Brain microvascular endothelial cell (primary cell): ENCODE results near the gene MTCL1.

ENCODE experiments used
- DNase-seq: peaks from one replicate; pipeline ENCODE4 v3.0.0-alpha.2; 2020
- H3K27ac ChIP-seq: fragments of 250-450 bp; sonication (Bioruptor Pico); 2 replicates; pipeline ENCODE4 v1.5.1; 2020; ENCODE audit warnings: mild to moderate bottlenecking, moderate library complexity
- H3K27me3 ChIP-seq: fragments of 250-450 bp; sonication (Bioruptor Pico); replicated peaks from 2 replicates; pipeline ENCODE4 v1.5.1; 2020; ENCODE audit warnings: mild to moderate bottlenecking
- H3K36me3 ChIP-seq: fragments of 250-450 bp; sonication (Bioruptor Pico); replicated peaks from 2 replicates; pipeline ENCODE4 v1.5.1; 2020; ENCODE audit warnings: mild to moderate bottlenecking
- H3K4me3 ChIP-seq: 2 replicates; pipeline ENCODE4 v1.5.1; 2011; ENCODE audit warnings: low read depth, mild to moderate bottlenecking, control low read depth, low read length, moderate library complexity
- CTCF ChIP-seq: IDR thresholded peaks from 2 replicates; pipeline ENCODE4 v1.5.1; 2011; ENCODE audit warnings: low read depth, mild to moderate bottlenecking, moderate library complexity, low read length, control low read depth, inconsistent platforms; ENCODE audit errors: missing control alignments
- in situ Hi-C: cut with HindIII; loops from 2 replicates; pipeline ENCODE4 v1.10.0; 2017; ENCODE audit warnings: low sequenced_read_pairs, low pct_ligation_motif_present

The MTCL1 gene

GRCh38 chr18:8831531-8831930 lies 126.2 kb downstream of the MTCL1 start:
- no peak for DNase-seq
- Histone ChIP-seq H3K27ac (no peak overlapping the region), H3K27me3 (no peaks in the 10 kb centered on the region), H3K4me3 (no peak overlapping the region), H3K36me3 (peaks cover 12% of the 10 kb centered on the region)
- no peak for TF ChIP-seq CTCF
- in situ Hi-C loops = no loop called here

DNA sequence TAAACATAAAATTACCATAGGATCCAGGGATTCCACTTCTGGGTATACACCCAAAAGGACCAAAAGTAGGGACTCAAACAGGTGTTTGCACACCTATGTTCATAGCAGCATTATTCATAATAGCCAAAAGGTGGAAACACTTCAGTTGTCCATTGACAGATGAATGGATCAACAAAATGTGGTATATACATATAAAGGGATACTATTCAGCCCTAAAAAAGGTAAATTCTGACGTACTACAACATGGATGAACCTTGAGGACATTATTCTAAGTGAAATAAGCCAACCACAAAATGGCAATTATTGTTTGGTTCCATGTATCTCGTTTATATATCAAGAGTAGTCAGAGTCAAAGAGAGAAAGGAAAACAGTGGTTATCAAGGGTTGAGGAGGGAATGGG lies 128.1 kb downstream of the MTCL1 start:
- DNase-seq = no peak
- Histone ChIP-seq H3K36me3 (no peaks in the 10 kb centered on the region), H3K4me3 (no peak overlapping the region), H3K27me3 (no peaks in the 10 kb centered on the region), H3K27ac (no peak overlapping the region)
- no peak for TF ChIP-seq CTCF
- in situ Hi-C loops = no loop called here

DNA sequence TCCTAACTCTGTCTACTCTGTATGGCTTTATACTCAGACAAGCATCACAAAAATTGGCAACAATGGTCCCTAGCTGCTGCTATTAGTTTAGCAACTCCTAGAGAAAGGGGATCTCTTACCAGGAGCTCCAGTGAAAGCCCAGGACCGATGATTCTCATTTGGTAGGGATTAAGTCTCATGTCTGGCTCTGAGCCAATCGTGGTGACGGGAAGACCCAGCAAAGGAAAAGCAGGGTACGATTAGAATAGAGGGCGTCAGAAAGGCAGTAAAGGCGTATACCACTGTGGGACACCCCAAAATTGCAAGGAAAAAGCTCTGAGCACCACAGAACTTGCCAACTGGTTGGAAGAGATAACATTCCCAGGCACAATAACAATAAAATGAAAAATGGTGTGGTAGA lies 129.5 kb downstream of the MTCL1 start:
- TF ChIP-seq CTCF = no peak
- DNase-seq = no peak
- in situ Hi-C loops = no loop called here
- Histone ChIP-seq H3K36me3 (no peaks in the 10 kb centered on the region), H3K4me3 (no peak overlapping the region), H3K27ac (no peak overlapping the region), H3K27me3 (no peaks in the 10 kb centered on the region)

DNA sequence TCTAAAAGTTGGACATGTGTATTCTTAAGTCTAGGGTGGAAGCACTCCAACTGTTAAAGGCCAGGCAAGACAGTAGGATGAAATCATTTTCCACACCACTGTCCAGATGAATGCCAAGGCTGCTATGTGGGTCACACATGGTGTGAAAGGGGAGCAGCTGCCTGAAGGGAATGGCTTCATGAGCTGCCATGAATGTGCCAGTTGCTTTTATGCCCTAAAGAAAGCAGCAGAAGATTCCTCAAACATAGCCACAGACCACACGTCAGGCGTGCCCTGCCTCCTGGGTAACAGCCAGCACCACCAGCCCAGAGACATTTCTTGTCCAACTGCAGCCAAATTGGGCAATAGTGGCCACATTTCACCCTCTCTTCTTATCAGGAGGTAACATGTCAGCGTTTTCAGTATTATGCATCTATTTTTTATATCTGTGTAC lies 130.2 kb downstream of the MTCL1 start:
- in situ Hi-C loops = no loop called here
- DNase-seq = no peak

DNA sequence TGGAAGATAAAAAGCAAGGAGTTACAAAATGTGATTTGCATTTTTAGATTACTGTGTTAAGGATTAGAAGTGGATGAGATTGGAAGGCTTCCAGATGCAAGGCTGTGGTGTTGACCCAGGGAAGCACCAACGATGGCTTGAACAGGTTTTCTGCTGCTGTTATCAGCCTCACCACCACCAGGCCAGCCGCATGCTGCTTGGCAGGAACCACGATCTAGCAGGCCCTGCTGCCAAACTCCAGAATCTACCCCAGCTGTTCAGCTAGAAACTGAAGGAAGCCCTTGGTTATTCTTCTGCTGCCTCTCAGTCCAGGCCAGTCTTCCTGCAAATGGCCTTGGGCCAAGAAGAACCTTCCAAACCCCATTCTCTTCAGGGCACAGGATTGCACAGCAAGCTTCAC lies 133.9 kb downstream of the MTCL1 start:
- Histone ChIP-seq H3K27ac (no peak overlapping the region), H3K36me3 (no peaks in the 10 kb centered on the region), H3K4me3 (no peak overlapping the region), H3K27me3 (no peaks in the 10 kb centered on the region)
- no peak for DNase-seq
- no peak for TF ChIP-seq CTCF
- in situ Hi-C loops = no loop called here

More for the DNA sequence above, 130.2 kb downstream of the MTCL1 start:
- Histone ChIP-seq H3K36me3 (no peaks in the 10 kb centered on the region), H3K27me3 (no peaks in the 10 kb centered on the region), H3K4me3 (no peak overlapping the region), H3K27ac (no peak overlapping the region)
- TF ChIP-seq CTCF = no peak

DNA sequence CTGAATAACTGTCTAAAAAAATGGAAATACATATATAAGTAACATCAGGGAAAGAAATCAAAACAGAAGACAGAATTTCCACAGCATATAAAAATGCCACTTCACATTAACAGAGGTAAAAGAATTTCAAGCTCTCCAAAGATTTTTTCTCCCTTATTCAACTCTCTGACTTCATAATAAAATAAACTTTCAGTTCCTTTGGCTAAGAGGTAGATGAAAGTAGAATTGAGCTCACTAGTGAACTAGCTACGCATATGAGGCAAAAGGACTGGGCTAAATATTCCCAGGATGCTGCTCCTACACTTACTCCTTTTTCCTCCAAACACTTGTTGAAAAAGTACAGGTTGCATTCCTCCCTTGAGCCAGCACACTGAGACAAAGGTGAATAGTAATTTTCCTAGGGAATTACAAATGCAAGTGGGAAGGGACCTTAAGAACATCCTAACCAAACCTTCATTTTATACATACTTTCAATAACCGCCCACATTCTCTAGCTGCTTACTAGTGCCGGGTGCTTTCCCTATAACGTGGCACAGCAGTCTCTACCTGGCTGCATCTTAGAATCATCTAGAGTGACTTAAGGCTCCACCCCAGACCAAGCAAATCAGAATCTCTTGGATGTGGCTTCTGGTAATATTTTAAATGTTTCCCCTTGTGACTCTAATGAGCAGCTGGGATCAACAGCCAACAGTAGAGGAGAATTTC lies 136.6 kb downstream of the MTCL1 start:
- no peak for TF ChIP-seq CTCF
- in situ Hi-C loops = no loop called here
- no peak for DNase-seq
- no peak overlapping the region for H3K4me3 ChIP-seq
- H3K36me3 ChIP-seq = no peaks in the 10 kb centered on the region
- no peaks in the 10 kb centered on the region for H3K27me3 ChIP-seq
- H3K27ac ChIP-seq = no peak overlapping the region
